Activated CD4-positive, alpha-beta T cell treated with anti-CD3 and anti-CD28 coated beads, Interleukin-2, Interleukin-6, amounts not matched to agents 100 ng/mL and 50 ng/mL, durations not matched to agents 16 hours and 8 hours (primary cell): Measurements from ENCODE around the gene UBE2E2.

Experiments
- DNase-seq: peaks from one replicate; pipeline ENCODE4 v3.0.0-alpha.2; 2020

Gene UBE2E2

GRCh38 chr3:23450051-23450450 is 246.9 kb downstream of the UBE2E2 start:
- DNase-seq, result no peak

GRCh38 chr3:23450806-23451205 is 247.7 kb downstream of the UBE2E2 start:
- DNase-seq, result no peak

- no peak for DNase-seq
Measured at GRCh38 chr3:23452408-23452807, 249.3 kb downstream of the UBE2E2 start.

GRCh38 chr3:23455084-23455483 is 252.0 kb downstream of the UBE2E2 start:
- no peak for DNase-seq

- no peak for DNase-seq
Measured at GRCh38 chr3:23455775-23456174, 252.6 kb downstream of the UBE2E2 start.

GRCh38 chr3:23457697-23458096 is 254.6 kb downstream of the UBE2E2 start:
- no peak for DNase-seq

GRCh38 chr3:23459465-23459864 is 256.3 kb downstream of the UBE2E2 start:
- no peak for DNase-seq

DNA sequence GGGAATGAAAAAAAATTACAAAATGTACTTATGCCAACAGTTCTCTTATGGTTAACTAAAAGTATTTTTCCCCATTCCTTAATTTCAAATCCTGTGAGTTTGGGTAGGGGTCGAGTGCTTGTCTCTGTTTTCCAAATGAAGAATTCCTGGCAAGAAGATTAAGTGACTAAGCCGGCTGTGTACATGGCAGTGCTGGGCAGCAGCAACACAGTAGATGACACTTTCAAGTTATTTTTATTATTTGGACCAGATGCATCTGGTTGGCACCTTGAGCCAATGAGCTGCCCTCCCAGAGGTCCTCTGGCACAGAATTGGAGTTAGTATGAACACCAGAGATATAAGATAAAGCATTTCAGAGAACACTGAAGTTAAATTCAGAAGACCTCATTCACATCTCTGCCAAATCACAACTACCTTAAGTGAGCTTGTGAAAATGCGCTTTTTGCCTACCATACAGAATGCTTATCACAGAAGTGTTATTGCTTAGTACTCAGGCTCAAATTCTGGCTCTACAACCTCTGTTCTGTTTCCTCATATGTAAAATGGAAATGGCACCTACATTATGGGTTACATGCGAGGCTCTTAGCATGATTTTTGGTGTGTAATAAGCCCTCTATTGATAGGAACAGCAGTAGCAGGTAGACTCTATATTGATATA is 256.9 kb downstream of the UBE2E2 start:
- no peak for DNase-seq

GRCh38 chr3:23461069-23461468 is 257.9 kb downstream of the UBE2E2 start:
- no peak for DNase-seq

GRCh38 chr3:23463791-23464190 is 260.7 kb downstream of the UBE2E2 start:
- no peak for DNase-seq

DNA sequence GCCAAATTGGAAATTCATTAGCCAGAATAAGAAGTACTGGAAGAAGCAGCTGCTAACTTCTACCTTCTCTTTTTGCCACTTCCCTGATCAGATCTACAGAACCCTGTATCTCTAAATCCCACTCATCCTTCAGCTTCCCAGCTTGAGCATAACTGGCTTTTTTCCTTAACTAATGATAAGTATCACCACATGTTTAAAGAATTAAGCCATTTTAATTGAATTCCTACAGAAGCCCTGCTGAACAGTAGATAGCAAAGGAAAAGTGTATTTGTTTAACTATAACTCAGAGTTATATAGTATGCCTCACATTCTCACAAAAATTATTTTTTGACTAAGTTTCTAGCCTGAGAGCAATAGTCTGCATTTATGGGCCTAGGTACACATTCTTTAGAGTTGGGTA is 262.4 kb downstream of the UBE2E2 start:
- DNase-seq, result no peak

- DNase-seq, result no peak
Measured at GRCh38 chr3:23468203-23468602, 265.1 kb downstream of the UBE2E2 start.

DNA sequence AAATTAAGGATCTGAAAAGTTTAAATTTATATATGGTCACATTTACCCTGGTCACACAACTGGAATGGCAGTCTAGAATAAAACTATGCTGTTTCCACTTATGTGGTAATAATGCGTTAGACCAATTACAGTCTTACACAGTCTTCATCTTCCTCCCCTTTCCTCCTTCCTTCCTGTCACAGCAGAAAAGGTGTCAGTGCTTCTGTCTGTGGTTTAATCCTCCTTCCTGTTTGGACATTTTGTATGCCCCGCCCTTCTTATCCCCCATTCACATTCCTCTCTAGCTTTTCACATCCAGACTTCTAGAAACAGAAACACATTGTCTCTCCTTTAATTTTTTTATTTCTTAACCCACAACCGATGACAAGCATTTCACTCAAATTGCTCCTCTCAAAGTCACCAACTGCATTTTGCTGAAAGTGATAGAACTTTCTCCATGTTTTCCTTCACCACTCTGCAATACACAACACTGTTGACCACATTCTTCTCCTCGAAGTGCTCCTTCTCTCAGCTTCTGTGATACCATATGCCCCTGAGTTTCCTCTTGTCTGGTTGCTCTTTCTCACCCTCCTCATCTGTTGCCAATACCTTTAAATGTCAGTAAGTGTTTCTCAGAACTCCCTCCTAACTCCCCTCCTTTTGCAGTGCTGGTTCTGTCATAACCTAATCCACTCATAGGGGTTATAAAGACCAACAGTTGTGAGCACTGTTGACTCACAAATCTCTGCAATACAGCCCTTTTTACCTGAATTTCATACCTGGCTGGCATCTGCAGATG is 271.6 kb downstream of the UBE2E2 start:
- no peak for DNase-seq

DNA sequence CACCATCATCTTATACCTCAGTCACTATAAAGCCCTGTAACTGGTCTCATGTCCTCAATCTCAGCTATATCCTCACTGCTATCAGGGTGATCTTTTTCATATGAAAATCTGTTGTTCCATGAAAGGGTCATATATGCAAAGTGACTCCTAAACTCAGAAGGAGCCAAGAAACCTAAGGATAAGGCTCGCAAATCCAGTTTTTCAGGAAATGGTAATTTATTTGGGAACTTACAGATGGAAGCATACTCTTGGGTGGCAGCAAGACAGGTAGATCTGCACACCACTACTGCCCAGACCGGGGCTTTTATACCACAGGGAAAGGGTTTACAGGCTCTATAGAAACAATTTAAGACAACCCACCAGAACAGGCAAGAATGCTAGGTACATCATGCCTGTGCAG is 272.3 kb downstream of the UBE2E2 start:
- DNase-seq, result no peak

GRCh38 chr3:23479026-23479425 is 275.9 kb downstream of the UBE2E2 start:
- DNase-seq, result no peak

- no peak for DNase-seq
Measured at GRCh38 chr3:23479615-23480328, 276.6 kb downstream of the UBE2E2 start.

GRCh38 chr3:23480329-23480714 is 277.2 kb downstream of the UBE2E2 start:
- DNase-seq, result no peak

GRCh38 chr3:23481011-23481615 is 278.0 kb downstream of the UBE2E2 start:
- DNase-seq, result no peak

GRCh38 chr3:23481616-23482278 is 278.6 kb downstream of the UBE2E2 start:
- DNase-seq, result no peak

GRCh38 chr3:23484386-23484785 is 281.3 kb downstream of the UBE2E2 start:
- no peak for DNase-seq

DNA sequence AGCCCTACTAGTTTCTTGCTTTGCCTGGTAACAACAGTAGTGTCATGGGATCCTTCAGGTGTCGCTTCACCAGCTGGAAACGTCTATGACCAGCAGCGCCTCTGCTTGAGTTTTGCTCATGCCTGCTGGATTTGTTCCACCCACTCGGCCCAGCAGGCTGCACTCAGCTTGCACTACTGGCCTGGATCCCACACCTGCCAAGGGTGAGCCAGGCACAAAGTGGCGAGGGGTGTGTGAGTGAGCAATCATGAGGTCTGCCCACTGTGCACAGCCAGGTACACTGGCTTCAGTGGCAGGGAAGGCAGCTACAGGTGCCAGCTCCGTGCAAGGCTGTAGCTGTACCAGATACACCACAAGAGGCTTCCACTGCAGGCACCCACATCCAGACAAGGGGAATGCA is 282.8 kb downstream of the UBE2E2 start:
- no peak for DNase-seq

DNA sequence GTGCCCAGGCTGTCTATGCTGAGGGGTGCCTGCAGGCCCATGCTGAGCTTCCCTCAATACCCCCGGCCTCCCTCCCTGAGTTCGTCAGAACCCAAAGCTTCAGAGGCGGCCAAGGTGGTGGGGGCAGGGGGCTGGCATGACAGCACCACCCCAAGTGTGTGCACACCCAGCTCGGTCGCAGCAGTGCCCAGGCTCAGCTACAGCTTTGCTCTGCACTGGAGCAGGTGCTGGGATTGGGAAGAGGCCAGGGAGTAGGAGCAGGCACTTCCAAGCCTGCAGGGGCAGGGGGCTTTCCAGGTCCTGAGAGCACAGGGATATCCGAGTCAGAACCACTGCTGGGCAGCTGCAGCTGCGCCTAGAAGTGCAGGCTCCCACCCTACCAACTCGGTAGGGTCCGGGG is 283.9 kb downstream of the UBE2E2 start:
- DNase-seq, result no peak

- no peak for DNase-seq
Measured at GRCh38 chr3:23488618-23489017, 285.5 kb downstream of the UBE2E2 start.
